GM19193 (cell line): Measurements from ENCODE around the gene PHACTR2.

Source experiments
- POLR2A ChIP-seq: IDR thresholded peaks from 4 replicates; pipeline ENCODE4 v1.6.1; 2011; ENCODE audit not compliant: insufficient read depth, insufficient read length; ENCODE audit errors: extremely low read depth

The PHACTR2 gene

GRCh38 chr6:143745166-143746133, 67.7 kb downstream of the PHACTR2 start:
- TF ChIP-seq POLR2A = no peak

DNA sequence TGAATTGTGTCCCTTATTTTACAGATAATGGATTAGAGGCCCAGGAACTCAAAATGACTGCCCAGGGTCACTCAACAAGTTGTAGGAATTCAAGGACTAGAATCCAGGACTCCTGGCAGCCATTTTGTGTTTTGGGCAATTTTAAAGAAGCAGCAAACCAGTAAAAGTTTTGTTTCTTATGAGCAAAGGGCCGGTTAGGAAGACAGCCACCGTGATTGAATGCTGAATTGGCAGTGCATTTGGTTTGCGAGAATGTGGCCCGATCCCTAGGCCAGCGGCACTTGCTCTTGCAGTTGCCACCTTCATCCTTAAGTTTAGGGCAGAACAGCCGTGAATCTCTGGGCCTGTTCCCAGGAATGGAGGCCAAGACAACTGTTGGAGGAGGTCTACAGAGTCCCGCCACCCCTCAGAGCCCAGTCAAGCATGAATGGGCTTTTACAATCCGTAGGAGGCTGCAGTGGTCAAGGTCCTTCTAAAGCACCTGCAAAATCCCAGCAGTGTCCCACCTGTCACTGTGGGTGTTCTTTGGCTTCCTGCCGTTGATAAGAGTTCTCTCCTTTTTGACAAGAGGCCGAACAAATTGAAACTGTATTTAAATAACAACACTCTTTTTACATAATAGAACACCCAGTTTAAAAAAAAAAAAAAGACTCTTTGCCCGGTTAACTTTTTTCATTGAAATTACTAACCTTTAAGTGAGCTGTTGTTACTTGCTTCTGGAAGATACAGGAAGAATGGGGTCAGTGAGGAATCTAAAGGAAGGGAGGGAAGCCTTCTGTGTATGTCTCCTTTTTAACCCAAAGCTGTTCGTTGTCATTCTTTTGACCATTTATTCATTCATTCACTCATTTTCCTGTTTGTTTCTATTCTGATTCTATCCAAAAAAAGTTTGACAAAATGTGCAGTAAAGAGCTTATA, 68.7 kb downstream of the PHACTR2 start:
- no peak for TF ChIP-seq POLR2A

GRCh38 chr6:143747347-143747842, 69.6 kb downstream of the PHACTR2 start:
- TF ChIP-seq POLR2A = no peak

DNA sequence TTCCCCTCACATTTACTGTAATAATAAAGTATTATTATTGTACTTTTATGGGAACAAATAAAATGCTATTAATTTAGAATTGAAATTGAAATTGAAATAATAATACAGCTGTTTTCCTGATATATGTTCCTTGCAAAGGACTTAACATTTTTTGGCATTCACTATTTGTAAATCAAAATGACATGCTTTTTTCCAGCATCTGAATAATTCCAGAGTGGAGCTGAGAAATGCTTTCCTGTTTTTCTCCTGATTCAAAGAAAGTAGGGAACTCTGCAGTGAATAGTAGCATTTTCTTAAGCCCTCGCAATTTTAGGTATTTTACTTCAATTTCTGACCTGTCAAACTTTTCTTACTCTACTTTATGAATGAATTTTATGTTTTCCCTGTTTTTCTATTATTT, 72.1 kb downstream of the PHACTR2 start:
- TF ChIP-seq POLR2A = no peak

- TF ChIP-seq POLR2A = no peak
Measured at GRCh38 chr6:143750877-143751276, 73.1 kb downstream of the PHACTR2 start.

GRCh38 chr6:143752459-143752858, 74.7 kb downstream of the PHACTR2 start:
- no peak for TF ChIP-seq POLR2A

GRCh38 chr6:143753678-143754077, 75.9 kb downstream of the PHACTR2 start:
- no peak for TF ChIP-seq POLR2A

DNA sequence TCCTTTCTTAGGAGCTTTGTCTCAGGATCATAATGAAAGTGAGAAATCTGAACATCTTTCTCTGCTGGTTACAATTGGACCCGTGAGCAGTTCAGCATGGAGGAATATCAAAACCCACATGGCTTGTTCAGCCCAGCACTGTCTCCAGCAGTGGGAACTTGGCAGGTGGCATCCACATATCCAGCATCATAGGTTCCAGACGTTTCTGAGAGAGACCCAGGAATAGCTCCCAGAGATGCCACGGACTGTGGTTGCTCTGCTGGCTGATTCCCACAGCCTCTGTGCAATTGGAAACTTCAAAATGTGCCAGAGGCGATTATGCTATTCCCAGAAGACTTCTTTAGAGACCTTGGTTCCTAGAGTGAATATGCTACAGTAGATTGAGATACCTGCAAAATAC, 76.4 kb downstream of the PHACTR2 start:
- no peak for TF ChIP-seq POLR2A

DNA sequence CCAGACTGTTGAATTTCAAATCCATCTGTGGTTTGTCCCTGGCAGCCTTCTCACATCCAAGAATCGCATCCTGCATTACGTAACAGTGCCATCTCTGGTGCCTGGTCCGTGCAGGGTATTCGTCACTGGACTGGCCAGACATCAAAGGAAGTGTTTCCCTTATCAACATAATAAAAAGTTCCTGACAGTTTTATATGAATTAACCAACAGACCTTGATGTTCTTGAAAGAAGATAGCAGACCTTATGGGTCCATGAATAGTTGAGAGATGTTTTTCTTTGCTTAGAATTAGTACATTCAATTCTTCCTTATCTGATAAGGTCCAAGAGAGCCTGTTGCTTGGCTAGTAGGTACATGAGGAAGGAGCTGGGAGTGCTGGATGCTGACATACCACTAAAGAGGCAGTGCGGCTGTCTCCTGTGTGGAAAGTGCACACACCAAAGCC, 77.6 kb downstream of the PHACTR2 start:
- TF ChIP-seq POLR2A = no peak

GRCh38 chr6:143757346-143757832, 79.6 kb downstream of the PHACTR2 start:
- no peak for TF ChIP-seq POLR2A

GRCh38 chr6:143758551-143758950, 80.8 kb downstream of the PHACTR2 start:
- TF ChIP-seq POLR2A = no peak

GRCh38 chr6:143759666-143760065, 81.9 kb downstream of the PHACTR2 start:
- TF ChIP-seq POLR2A = no peak

DNA sequence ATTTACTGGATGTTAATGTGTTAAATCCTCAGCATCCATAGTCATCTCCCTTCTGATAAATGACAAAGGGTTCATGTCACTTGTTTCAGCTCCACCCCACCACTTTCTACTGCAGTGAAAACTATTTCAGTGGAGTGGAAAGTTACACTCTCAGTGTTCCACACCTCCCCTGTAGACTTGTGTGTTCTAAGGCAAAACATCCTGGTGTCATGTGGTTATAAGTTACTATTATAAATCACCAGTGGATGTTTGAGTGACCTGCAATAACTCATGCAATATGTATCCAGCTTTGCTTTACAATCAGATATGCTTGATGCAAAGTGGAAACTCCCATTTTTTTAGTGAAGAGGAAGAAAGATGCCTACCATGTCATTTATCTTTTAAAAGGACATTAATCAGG, 83.3 kb downstream of the PHACTR2 start:
- TF ChIP-seq POLR2A = no peak

DNA sequence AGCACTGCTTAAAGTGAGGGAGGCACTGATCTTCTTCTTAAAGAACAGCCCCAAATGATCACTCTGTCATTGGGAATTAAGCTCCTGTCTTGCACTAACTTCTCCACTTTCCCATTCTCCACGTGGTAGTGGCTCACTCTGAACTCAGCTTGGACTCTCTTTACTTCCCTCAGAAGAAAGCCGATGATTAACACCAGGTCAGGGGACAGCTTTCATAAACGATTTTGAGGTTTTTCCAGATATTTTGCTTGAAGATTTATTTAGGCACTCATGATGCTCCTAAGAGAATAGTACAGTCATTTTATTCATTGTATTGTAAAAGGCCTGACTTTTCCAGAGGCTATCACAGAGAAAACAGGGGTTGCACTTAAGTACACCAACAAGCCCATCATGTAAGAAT, 84.4 kb downstream of the PHACTR2 start:
- no peak for TF ChIP-seq POLR2A

DNA sequence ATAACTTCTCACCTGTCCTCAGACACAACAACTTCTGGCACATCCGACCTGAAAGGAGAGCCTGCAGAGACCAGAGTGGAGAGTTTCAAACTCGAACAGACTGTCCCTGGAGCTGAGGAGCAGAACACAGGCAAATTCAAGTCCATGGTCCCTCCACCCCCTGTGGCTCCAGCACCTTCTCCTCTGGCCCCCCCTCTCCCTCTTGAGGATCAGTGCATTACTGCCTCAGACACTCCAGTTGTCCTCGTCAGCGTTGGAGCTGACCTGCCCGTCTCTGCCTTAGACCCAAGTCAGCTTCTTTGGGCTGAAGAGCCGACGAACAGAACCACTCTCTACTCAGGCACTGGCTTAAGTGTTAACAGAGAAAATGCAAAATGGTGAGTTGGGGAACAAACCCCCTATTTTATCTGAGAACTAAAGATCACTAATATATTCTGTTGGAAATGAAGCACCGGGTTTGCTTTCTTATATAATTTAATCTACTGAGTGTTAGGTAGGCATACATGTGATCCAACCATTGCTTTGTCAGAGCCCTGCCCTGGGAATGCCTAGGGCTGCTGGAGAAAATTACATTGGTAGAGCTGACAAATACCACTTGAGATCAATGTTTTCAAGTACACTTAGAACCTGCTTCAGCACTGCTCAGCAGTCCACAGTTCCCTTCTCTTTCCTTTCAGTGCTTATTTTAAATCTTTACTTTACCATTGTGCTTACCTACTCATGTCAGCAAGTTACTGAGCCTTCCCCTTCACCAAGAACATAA, 87.8 kb downstream of the PHACTR2 start:
- TF ChIP-seq POLR2A = no peak

DNA sequence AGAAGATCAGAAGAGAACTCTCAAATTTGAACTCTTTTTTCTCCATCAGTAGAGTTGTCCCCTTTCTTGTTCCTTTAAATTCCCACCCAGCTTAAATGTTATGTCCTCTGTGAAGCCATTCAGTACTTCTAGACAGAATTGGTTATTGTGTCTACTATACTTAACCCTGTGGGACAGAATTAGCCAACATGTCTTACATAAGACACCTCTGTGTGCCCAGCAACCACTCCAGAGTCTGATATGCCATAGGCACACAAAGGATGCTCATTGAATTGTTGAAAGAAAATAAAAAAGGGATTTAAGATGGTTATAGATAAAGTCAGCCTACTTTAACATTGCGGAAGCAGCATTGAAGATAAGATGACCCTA, 88.4 kb downstream of the PHACTR2 start:
- TF ChIP-seq POLR2A = no peak
